Prostate gland (tissue), 2 donors: ENCODE data around the gene ABCA2. TPM values are rescaled to one million over a fixed set of nuclear protein-coding genes. Genes with fewer than 3 reads are reported as not detected.

Experiments
- DNase-seq: peaks from one replicate; pipeline ENCODE4 v3.0.0-alpha.2; 2019; ENCODE audit warnings: low spot score
- H3K27ac ChIP-seq, 2 donors: fragments of 200-600 bp; sonication (generic); 2 replicates each; pipeline ENCODE4 v1.5.1; 2017 to 2019
- H3K27me3 ChIP-seq: fragments of 200-600 bp; sonication (generic); replicated peaks from 2 replicates; pipeline ENCODE4 v1.5.1; 2019; ENCODE audit not compliant: insufficient read depth
- H3K36me3 ChIP-seq, 2 donors: fragments of 200-600 bp; sonication (generic); 1 replicate in 1 of 2; 2 replicates in 1 of 2; pipeline versions ENCODE4 v1.5.1 to v1.8.1; 2017 to 2019
- H3K4me1 ChIP-seq: fragments of 200-600 bp; sonication (generic); replicated peaks from 2 replicates; pipeline ENCODE4 v1.5.1; 2019
- H3K4me3 ChIP-seq, 2 donors: fragments of 200-600 bp; sonication (generic); 2 replicates each; pipeline ENCODE4 v1.5.1; 2017 to 2019
- H3K9me3 ChIP-seq: fragments of 200-600 bp; sonication (generic); 2 replicates; pipeline ENCODE4 v1.5.1; 2017
- CTCF ChIP-seq, 4 experiments: fragments of 200-600 bp in 2 of 4; fragments of 450-650 bp in 2 of 4; sonication (generic) in 2 of 4; IDR thresholded peaks; 1 replicate in 3 of 4; 2 replicates in 1 of 4; pipeline ENCODE4 v1.5.1; 2016 to 2019; ENCODE audit warnings: antibody characterized with exemption in 4 of 4, mild to moderate bottlenecking in 2 of 4, moderate library complexity in 2 of 4
- POLR2A ChIP-seq: fragments of 450-650 bp; IDR thresholded peaks from one replicate; pipeline ENCODE4 v1.6.1; 2016; ENCODE audit warnings: antibody characterized with exemption, mild to moderate bottlenecking
- POLR2AphosphoS5 ChIP-seq: sonication (generic); formaldehyde crosslinking; IDR thresholded peaks from one replicate; pipeline ENCODE4 v1.6.1; 2017; ENCODE audit warnings: antibody characterized with exemption
- WGBS: methylation state at CpG from one replicate; pipeline ENCODE4 v1.1.5; 2018; 5-methylcytosine and 5-hydroxymethylcytosine counted together
- intact Hi-C: fragments of 100-400 bp; cut with DNase I; formaldehyde crosslinking; loops from one replicate; pipeline ENCODE4 v1.14.2; 2022
- total RNA-seq, 2 donors: library from RNA; depleted of rRNA; stranded (reverse); fragments of >200 nt; gene quantifications; one replicate each; pipeline ENCODE4 v1.1.0, GENCODE V29; 2016

ABCA2 gene
- total RNA-seq, 2 donors from 2014 or later, result 27.4 to 79.1 TPM

GRCh38 chr9:137000177-137000930, 27.7 kb downstream of the ABCA2 start:
- peaks cover 12% of the 10 kb centered on the region for H3K4me1 ChIP-seq
- no peak for TF ChIP-seq POLR2A
- no peak for TF ChIP-seq CTCF (IDR thresholded peaks at IDR 0.05)
- no peaks in the 10 kb centered on the region for H3K9me3 ChIP-seq
- H3K4me3 ChIP-seq, result no peak overlapping the region
- intact Hi-C loops, result no loop called here
- H3K36me3 ChIP-seq, result no peaks in the 10 kb centered on the region
- no peaks in the 10 kb centered on the region for H3K27me3 ChIP-seq
- H3K27ac ChIP-seq, result no peak overlapping the region
- DNase-seq, result no peak
- WGBS, result 61% methylated on average over 10 of the region's 10 CpGs

- H3K4me3 ChIP-seq, result no peak overlapping the region
- H3K27me3 ChIP-seq, result no peaks in the 10 kb centered on the region
- TF ChIP-seq CTCF (IDR thresholded peaks at IDR 0.05) (no peak), POLR2AphosphoS5 (no peak), POLR2A (no peak)
- no peaks in the 10 kb centered on the region for H3K36me3 ChIP-seq
- H3K27ac ChIP-seq, result no peak overlapping the region
- no peak for DNase-seq
- no peaks in the 10 kb centered on the region for H3K9me3 ChIP-seq
- WGBS, result 83% methylated on average over 18 of the region's 18 CpGs
- intact Hi-C loops, result no loop called here
- peaks cover 19% of the 10 kb centered on the region for H3K4me1 ChIP-seq
These were observed 30.2 kb downstream of the ABCA2 start for GRCh38 chr9:136997830-136998234.

DNA sequence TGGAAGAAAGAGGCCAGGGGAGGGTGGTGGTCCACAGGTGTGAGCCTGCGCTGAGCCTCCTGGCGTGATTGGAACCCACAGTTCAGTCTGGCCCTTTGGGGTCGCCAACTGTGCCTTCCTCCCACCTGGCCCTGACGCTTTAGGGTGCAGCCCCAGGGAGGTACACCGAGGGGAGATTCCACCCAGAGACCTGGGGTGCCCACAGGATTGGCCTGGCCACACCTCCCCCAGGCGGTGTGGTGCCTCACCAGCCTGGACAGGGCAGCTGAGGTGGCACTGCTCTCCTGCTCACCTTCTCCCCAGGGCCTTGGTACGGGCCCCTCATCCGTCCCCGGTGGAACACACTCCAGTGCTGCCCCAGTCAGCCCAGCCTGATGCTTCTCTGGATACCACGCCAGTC, 30.7 kb downstream of the ABCA2 start:
- intact Hi-C loops, result no loop called here
- no peaks in the 10 kb centered on the region for H3K36me3 ChIP-seq
- no peaks in the 10 kb centered on the region for H3K27me3 ChIP-seq
- 83% methylated on average over 9 of the region's 10 CpGs for WGBS
- no peak for TF ChIP-seq POLR2AphosphoS5
- TF ChIP-seq POLR2A, result no peak
- TF ChIP-seq CTCF (IDR thresholded peaks at IDR 0.05), result no peak
- no peak overlapping the region for H3K27ac ChIP-seq
- H3K9me3 ChIP-seq, result no peaks in the 10 kb centered on the region
- H3K4me3 ChIP-seq, result no peak overlapping the region
- DNase-seq, result no peak
- peaks cover 21% of the 10 kb centered on the region for H3K4me1 ChIP-seq

DNA sequence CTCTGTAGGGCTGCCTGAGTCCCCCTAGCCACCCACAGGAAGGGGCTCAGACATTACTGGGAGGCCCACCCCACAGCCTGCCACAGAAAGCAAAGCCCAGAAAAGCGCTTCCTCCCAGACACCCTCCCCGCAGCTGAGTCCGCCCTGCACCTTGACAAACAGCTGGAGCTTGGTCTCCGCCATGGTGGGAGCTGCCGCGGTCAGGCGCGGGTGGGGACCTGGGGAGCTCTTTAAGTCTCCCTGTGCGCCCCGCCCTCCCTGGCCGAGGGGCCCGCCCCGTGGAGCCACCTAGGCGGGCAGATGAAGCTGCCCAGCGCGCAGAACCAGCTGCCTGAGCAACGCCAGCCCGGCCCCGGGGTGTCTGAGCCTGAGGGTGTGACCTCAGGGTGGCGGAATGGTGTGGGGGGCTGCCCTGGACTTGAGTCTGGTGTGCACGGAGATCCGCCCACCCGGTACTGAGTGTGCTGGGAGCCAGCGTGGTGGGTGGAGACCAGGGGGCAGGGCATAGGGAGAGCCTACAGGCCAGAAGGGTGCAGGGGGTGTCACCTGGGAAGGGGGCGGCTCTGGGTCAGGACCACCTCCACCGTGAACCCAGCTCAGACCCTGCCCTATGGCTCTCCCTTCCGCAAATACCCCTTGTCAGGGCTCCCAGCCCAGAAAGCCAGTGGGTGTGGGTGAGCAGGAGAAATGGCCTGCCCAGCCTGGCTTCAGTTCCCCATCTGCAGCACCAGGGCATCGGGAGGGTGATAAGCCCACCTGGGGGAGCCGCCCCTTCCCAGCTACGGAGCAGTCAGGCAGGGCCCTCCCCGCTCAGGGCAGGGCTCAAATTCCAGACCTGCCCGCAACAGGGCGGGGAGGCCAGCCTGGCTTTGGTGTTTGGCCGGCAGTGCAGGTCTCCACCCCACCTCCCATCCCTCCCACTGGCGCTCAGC, 31.4 kb downstream of the ABCA2 start, which contains the start of gene CLIC3:
Gene CLIC3, minus strand, starts transcription at position 208 of the 932 bp plus-strand sequence. Its CDS starts 25 bp downstream, at position 183.
- Histone ChIP-seq H3K4me3 (peak within 1 kb of the TSS; percentile 3 to 18), H3K36me3 (no peaks in the 10 kb centered on the region), H3K27ac (no peak within 1 kb of the TSS), H3K27me3 (no peaks in the 10 kb centered on the region), H3K9me3 (no peaks in the 10 kb centered on the region), H3K4me1 (peaks cover 21% of the 10 kb centered on the region)
- TF ChIP-seq POLR2A (no peak), CTCF (IDR thresholded peaks at IDR 0.05) (no peak), POLR2AphosphoS5 (no peak)
- DNase-seq, result no peak
- intact Hi-C loops, result no loop called here
- WGBS, result 15% methylated on average over 34 of the region's 35 CpGs
